ENCODE data around the gene ZNF93. TPM values are rescaled to one million over a fixed set of nuclear protein-coding genes. Genes with fewer than 3 reads are reported as not detected.
"Not testable (repeated sequence)": the region's sequence is repeated elsewhere in the genome, so short reads cannot be mapped to it uniquely, and the experiment has no call there.

Gene ZNF93
- total RNA-seq, 2 donors from 2014 or later: 2.3 to 3.4 TPM

GRCh38 chr19:19930417-19930816 lies 29.7 kb downstream of the ZNF93 start:
- intact Hi-C loops (cut with DNase I, micrococcal nuclease); ATAC-seq: not testable (repeated sequence)
- peak; percentile 31 to 40 for DNase-seq

- ATAC-seq; DNase-seq; intact Hi-C loops (cut with DNase I, micrococcal nuclease): not testable (repeated sequence)
Measured at GRCh38 chr19:19933432-19934314, 32.9 kb downstream of the ZNF93 start.

- no peak for DNase-seq
- intact Hi-C loops (cut with DNase I, micrococcal nuclease): no loop called here
- ATAC-seq: no peak
Measured at GRCh38 chr19:19937403-19937802, 36.7 kb downstream of the ZNF93 start.

GRCh38 chr19:19938449-19938848 lies 37.7 kb downstream of the ZNF93 start:
- no peak for DNase-seq
- intact Hi-C loops (cut with DNase I, micrococcal nuclease): no loop called here
- no peak for ATAC-seq

- intact Hi-C loops (cut with DNase I, micrococcal nuclease): no loop called here
- ATAC-seq: no peak
- no peak for DNase-seq
Measured at GRCh38 chr19:19943848-19944582, 43.3 kb downstream of the ZNF93 start.

GRCh38 chr19:19944583-19944880 lies 43.8 kb downstream of the ZNF93 start:
- DNase-seq (no peak), ATAC-seq (no peak)
- intact Hi-C loops (cut with DNase I, micrococcal nuclease): no loop called here

- DNase-seq (no peak), ATAC-seq (no peak)
- intact Hi-C loops (cut with DNase I, micrococcal nuclease): no loop called here
Measured at GRCh38 chr19:19946226-19946625, 45.5 kb downstream of the ZNF93 start.

GRCh38 chr19:19948800-19949199 lies 48.1 kb downstream of the ZNF93 start:
- DNase-seq (no peak), ATAC-seq (no peak)
- intact Hi-C loops (cut with DNase I, micrococcal nuclease): no loop called here

- ATAC-seq: no peak
- intact Hi-C loops (cut with DNase I, micrococcal nuclease): loop anchor here in 1 of 2 donors (10.0 kb wide), 1 partner anchor 420 kb away; the partner anchor contains the start of gene CILP2
- DNase-seq: no peak
Measured at GRCh38 chr19:19955208-19955607, 54.5 kb downstream of the ZNF93 start.

GRCh38 chr19:19956434-19957075 lies 55.8 kb downstream of the ZNF93 start:
- ATAC-seq (no peak), DNase-seq (no peak)
- intact Hi-C loops (cut with DNase I, micrococcal nuclease): loop anchor here in 1 of 2 donors (10.0 kb wide), 1 partner anchor 422 kb away; the partner anchor contains the start of gene CILP2

GRCh38 chr19:19957766-19958165 lies 57.0 kb downstream of the ZNF93 start:
- ATAC-seq, DNase-seq: not testable (repeated sequence)
- intact Hi-C loops (cut with DNase I, micrococcal nuclease): loop anchor here in 1 of 2 donors (10.0 kb wide), 1 partner anchor 423 kb away; the partner anchor contains the start of gene CILP2

GRCh38 chr19:19959151-19959799 lies 58.5 kb downstream of the ZNF93 start:
- not testable (repeated sequence) for ATAC-seq
- intact Hi-C loops (cut with DNase I, micrococcal nuclease): loop anchor here in 1 of 2 donors (10.0 kb wide), 1 partner anchor 424 kb away; the partner anchor contains the start of gene CILP2
- DNase-seq: peak; percentile 57 to 82

- intact Hi-C loops (cut with DNase I, micrococcal nuclease): no loop called here
- ATAC-seq (no peak), DNase-seq (no peak)
Measured at GRCh38 chr19:19964416-19964815, 63.7 kb downstream of the ZNF93 start.

- DNase-seq; intact Hi-C loops (cut with DNase I, micrococcal nuclease); ATAC-seq: not testable (repeated sequence)
Measured at GRCh38 chr19:19966126-19966525, 65.4 kb downstream of the ZNF93 start.

GRCh38 chr19:19966862-19967261 lies 66.1 kb downstream of the ZNF93 start:
- DNase-seq: no peak
- intact Hi-C loops (cut with DNase I, micrococcal nuclease): no loop called here
- ATAC-seq: no peak
